ENCODE results near the gene KIF4A.
"Not testable (repeated sequence)": the region's sequence is repeated elsewhere in the genome, so short reads cannot be mapped to it uniquely, and the experiment has no call there.

Gene KIF4A

DNA sequence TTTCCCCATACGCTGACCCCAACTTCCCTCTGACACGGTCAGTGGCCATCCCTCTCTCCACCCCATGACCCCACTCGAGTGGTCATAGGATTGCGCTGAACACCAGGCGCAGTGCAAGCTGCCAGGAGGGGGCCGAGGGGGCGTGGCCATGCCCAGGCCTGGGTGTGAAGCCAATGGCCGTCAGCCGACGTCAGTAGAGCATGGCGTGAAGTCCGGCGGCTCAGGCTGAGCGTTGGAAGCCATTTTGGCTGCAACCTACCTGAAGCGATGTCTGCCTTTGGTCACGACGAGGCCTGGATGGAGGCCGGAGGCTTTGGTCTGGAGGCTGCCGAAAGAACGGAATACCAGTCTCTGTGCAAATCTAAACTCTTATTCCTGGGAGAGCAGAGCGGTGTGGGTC, 8.0 kb upstream of the KIF4A start, which contains the start of gene RAB41:
Gene RAB41, plus strand, starts transcription at position 222 of the 400 bp plus-strand sequence. Its CDS starts 46 bp downstream, at position 268.
- DNase-seq (ENCODE audit: low read depth in 2 of 2): no peak

DNA sequence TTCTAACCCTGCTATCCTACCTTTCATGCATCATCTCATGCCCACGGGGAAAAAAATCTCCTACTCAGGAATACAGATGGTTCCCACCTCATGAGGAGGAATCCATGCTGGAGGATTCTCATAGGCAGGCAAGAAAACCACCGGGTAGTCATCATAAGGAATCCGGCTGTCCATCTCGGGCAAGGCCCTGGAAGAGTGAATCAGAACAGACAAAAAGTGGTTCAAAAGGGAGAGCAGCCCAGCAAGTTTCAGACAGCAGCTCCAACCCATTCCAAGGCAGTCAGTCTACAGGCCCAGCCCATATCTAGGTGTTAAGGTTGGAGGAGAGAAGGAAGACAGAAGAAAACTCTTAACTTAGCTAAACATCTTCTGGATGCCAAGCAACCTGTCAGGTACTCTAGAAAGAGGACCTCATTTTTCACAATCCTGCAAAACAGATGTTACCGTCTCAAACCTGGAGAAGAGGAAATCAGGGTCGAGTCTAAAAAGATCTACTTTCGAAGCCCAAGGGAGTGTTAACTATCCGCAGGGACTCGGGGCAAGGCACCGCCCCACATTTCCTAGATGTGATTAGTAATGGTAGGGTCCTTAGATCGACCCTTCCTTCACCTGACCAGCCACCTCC, 624 bp upstream of the KIF4A start:
- no peak for DNase-seq (ENCODE audit: low read depth in 2 of 2)

DNA sequence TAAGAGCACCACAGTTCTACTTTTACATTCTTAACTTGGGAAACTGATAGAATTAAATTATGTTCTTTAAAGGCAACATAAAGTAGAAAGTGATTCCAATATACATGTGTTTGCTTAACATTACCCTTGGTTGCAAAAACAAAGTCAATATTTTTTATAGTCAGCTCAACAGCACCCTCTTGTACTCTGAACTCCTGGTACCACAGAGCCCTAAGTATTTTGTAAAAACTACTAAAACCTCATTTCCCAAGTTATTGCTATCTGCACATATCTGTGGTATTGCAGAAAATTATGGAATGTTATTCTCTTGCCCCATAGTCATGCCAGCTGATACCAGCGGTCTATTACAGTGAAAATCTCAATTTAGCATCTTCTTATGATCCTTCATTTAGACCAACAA, 2.9 kb downstream of the KIF4A start:
- no peak for DNase-seq (ENCODE audit: low read depth in 2 of 2)

DNA sequence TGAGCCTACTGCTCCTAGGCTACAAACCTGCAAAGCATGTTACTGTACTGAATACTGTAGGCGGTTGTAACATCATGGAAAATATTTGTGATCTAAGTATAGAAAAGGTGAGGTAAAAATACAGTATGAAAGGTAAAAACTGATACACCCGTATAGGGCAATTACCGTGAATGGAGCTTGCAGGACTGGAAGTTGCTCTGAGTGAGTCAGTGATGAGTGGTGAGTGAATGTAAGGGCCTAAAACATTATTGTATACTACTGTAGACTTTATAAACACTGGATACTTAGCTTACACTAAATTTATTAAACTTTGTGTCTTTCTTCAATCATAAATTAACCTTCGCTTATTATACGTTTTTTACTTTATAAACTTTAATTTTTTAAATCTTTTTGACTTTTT, 3.7 kb downstream of the KIF4A start:
- no peak for DNase-seq (ENCODE audit: low read depth in 2 of 2)

DNA sequence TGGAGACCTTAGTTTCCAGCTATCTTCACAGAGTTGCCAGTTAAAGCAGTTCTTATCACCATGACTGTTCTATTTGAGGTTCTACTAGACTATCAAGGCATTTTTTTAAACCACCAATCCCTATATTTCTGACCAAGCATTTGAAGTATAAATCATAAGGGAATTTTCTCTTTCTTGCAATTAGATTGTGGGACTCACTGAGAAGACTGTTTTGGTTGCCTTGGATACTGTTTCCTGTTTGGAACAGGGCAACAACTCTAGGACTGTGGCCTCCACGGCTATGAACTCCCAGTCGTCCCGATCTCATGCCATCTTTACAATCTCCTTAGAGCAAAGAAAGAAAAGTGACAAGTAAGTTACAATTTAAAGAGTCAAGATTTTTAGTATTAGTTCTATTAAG, 11.8 kb downstream of the KIF4A start:
- no peak for DNase-seq (ENCODE audit: low read depth in 2 of 2)

DNA sequence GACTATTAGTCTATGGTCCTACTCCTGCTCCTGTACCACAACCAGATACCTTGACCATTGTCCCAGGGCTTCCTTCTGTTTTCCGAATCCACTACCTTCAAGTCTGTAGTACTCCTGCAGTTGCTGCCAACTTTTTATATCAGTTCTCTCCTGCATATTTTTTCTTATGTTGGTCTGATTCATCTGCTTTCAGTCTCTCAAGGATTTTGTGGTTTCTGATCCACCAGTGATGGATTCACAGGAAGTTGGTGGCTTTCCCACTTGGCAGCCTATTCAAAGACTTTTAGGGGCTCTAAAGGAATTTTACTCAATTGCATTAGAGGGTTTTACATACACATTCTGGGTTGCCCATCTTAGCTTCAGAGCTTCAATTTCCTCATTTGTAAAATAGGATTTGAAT, 23.6 kb downstream of the KIF4A start:
- DNase-seq (ENCODE audit: low read depth in 2 of 2): no peak

DNA sequence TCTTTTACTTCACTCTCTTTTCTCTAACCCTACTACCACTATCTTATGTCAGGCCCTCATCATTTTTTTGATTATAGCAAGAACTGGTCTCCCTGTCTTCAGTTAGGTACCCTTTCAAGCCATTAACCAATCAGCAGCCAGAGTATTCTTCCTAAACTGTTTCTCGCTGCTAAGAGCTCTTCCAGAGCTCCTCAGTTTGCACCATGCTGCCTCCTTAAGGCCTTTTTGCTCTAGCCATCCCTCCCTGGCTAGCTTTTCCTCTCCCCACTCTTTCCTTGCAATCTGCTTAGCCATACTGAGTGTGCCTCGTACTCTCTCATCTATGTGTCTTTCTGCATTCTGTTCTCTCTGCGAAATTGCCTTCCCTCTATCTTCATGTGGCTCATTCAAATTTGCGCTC, 32.9 kb downstream of the KIF4A start:
- DNase-seq (ENCODE audit: low read depth in 2 of 2): no peak

DNA sequence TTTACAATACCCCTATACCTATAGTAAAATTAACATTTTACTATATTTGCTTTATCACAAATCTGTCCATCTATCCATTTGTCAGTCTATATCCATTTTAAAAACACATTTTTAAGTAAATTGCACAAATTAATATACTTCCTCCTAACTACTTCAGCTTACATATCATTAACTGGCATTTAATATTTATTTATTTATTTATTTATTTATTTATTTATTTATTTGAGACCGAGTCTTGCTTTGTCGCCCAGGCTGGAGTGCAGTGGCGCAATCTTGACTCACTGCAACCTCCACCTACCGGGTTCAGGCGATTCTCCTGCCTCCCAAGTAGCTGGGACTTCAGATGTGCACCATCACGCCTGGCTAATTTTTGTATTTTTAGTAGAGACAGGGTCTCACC, 33.7 kb downstream of the KIF4A start:
- not testable (repeated sequence) for DNase-seq (ENCODE audit: low read depth in 2 of 2)

DNA sequence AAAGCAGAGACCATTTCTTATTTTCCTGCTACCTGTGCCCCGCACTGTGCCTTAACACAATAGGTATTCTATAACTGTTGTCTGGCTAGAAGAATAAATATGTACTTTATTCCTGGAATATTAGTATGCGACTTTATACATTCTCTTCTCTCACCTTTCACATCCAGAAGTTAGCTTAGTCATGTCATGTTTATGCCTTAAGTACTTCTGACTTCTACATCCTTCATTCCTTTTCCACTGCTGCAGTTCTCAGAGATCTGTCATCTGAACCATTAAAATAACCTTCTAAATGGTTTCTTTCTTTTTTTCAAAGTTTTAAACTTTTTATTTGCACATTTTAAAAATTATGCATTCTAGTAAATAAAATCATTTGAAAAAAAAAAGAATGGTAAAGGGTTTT, 34.4 kb downstream of the KIF4A start:
- DNase-seq (ENCODE audit: low read depth in 2 of 2): no peak

DNA sequence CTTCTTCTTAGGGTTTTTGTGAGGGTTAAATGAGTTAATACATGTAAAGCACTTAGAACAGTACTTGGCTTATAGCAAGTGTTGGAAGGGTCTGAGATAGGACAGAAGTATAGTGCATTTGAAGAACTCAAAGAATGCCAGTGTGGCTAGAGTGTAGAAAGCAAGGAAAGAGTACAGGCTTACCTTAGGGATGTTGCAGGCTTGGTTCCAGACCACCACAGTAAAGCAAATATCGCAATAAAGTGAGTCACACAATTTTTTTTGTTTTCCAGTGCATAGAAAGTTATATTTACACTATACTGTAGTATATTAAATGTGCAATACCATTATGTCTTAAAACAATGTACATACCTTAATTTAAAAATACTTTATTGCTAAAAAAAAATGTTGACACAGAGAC, 41.3 kb downstream of the KIF4A start:
- no peak for DNase-seq (ENCODE audit: low read depth in 2 of 2)

DNA sequence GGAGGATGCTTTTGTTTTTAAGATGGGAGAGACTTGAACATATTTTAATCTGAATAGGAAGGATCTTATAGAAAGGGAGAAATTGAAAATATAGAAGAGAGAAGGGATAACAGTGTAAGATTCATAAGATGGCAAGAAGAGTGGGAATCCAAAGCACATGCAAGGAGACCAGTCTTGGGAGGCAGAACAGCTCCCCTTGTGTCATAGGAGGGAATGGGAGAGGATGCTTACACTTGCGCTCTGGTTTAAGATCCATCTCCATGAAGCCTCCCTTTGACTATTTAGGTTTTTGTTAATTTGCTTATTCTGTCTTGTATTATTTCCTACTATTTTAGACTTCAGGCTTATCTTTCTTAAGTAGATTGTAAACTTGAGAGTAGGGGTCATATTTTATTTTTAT, 42.7 kb downstream of the KIF4A start:
- no peak for DNase-seq (ENCODE audit: low read depth in 2 of 2)

DNA sequence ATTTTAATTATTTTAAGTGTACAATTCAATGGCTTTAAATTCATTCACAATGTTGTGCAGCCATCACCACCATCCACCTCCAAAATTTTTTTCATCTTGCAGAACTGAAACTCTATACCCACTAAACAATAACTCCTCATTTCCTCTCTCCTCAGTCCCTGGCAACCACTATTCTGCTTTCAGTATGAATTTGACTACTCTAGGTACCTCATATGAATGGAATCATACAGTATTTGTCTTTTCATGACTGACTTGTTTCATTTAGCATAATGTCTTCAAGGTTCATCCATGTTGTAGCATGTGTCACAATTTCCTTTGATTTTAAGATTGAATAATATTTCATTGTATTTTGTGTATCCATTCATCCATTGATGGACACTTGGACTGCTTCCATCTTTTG, 46.9 kb downstream of the KIF4A start:
- no peak for DNase-seq (ENCODE audit: low read depth in 2 of 2)

DNA sequence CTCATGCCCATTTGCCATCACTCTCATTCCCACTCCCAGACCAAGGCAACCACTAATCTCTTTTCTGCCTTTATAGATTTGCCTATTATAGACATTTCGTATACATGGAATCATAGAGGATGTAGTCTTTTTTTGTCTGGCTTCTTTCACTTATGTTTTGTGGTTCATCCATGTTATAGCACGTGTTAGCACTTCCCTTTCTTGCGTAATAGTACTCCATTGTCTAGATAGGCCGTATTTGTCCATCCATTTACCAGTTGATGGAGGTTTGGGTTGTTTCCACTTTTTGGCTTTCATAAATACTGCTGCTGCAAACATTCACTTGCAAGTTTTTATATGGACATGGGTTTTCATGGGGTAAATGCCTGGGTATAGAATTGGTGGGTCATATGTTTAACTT, 48.4 kb downstream of the KIF4A start:
- no peak for DNase-seq (ENCODE audit: low read depth in 2 of 2)

DNA sequence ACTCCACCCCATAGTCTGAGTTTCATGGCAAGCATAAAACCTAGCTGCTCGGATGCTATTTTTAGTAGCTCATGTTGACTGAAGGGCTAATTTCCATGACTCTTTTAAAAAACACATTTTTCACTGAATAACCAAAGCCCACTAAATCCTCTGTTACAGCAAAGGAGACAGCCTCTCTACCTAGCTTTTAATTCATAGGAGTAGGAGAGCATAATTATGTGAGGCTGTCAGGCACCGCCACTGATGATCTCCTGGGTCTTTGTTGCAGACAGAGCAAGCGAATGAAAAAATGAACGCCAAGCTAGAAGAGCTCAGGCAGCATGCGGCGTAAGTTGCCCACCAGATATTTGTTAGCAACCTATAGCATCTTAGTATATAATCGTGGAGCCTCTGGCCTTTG, 53.5 kb downstream of the KIF4A start:
- no peak for DNase-seq (ENCODE audit: low read depth in 2 of 2)

DNA sequence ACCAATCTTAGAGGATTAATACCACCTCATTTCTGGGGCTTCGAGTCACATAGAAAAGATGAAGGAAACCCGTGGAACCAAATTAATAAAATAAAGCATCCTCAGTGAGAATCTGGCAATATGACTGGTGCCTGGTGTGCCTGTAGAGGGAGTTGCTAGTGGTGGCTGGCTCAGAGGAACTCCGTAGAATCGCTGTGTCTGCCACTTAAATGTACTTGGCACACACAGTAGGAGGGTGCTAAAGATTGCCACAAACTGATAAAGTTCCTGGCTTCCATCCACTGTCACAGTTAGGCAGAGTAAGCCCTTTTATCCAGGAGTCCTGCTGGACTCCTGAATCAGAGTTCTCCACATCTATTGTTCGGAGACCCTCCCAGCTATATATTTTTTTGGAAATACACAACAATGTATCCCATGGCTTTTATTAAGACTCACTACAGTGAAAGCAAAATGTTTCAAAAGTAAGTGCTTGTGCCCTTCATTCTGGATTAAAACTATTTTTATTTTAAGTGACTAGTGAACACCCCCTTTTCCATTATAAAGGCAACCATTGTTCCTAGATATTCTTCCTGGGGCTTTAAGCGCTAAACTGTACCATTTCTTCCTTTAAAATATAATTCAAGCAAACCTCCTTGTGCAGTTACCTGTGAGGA, 56.6 kb downstream of the KIF4A start:
- no peak for DNase-seq (ENCODE audit: low read depth in 2 of 2)

DNA sequence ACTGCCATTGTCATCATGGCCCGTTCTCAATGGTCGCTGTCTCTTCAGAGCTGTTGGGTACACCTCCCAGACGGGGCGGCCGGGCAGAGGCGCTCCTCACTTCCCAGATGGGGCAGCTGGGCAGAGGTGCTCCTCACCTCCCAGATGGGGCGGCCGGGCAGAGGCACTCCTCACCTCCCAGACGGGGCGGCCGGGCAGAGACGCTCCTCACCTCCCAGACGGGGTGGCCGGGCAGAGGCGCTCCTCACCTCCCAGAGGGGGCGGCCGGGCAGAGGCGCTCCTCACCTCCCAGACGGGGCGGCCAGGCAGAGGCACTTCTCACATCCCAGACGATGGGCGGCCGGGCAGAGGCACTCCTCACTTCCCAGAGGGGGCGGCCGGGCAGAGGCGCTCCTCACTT, 58.9 kb downstream of the KIF4A start:
- not testable (repeated sequence) for DNase-seq (ENCODE audit: low read depth in 2 of 2)

DNA sequence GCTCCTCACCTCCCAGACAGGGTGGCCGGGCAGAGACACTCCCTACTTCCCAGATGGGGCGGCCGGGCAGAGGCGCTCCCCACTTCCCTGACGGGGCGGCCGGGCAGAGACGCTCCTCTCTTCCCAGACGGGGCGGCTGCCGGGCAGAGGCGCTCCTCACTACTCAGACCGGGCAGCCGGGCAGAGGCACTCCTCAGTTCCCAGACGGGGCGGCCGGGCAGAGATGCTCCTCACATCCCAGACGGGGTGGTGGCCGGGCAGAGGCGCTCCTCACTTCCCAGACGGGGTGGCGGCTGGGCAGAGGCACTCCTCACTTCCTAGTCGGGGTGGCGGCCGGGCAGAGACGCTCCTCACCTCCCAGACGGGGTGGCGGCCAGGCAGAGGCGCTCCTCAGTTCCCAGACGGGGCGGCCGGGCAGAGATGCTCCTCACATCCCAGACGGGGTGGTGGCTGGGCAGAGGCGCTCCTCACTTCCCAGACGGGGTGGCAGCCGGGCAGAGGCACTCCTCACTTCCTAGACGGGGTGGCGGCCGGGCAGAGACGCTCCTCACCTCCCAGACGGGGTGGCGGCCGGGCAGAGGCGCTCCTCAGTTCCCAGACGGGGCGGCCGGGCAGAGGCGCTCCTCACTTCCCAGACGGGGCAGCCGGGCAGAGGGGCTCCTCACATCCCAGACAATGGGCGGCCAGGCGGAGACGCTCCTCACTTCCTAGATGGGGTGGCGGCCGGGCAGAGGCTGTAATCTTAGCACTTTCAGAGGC, 59.6 kb downstream of the KIF4A start:
- not testable (repeated sequence) for DNase-seq (ENCODE audit: low read depth in 2 of 2)

DNA sequence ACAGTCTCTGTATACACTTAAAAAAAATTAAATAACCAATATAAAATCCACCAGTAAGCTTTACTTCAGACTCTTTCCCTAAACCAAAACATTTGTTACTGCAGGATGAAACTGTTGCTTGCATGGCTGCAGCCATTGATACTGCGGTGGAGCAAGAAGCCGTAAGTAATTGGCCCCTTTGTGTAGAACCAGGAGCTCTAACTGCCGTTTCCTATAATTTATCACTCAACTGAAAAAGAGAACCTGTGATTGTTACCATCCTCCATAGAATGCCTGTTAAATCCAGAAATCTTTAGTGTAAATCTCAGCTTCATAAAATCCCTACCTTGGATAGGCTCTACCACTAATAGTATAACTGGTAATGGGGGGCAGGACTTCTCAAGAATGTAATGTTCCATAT, 62.6 kb downstream of the KIF4A start:
- DNase-seq (ENCODE audit: low read depth in 2 of 2): no peak

DNA sequence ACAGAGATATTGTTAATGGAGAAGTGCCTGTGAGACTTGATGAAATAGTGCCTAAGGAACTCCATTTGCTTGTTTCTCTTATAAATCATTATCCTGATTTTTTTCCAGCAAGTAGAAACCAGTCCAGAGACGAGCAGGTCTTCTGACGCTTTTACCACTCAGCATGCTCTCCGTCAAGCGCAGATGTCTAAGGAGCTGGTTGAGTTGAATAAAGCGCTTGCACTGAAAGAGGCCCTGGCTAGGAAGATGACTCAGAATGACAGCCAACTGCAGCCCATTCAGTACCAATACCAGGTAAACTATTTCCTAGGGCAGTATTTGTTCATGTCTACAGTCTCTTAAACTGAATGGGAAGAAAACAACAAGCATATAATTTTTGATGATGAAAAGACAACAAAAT, 63.6 kb downstream of the KIF4A start:
- DNase-seq (ENCODE audit: low read depth in 2 of 2): no peak

DNA sequence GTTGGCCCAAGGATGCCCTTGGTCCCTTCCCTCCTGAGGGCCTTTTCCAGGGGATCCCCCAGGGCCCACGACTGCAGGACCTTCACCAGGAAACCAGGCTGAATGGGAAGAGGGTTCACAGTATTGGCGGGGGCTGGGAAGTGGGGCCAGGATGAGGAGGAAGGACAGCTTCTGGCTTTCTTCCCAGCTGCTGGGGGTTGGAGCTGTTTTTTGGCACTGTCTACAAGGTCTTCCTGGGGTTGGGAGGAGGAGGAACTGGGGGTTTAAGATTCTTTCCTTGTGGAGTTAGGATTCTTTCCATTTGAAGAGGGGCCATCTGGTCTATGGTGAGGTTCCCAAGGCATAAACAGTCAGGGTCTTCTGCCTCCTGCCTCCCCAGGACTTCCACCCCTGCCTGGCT, 64.8 kb downstream of the KIF4A start:
- no peak for DNase-seq (ENCODE audit: low read depth in 2 of 2)

DNA sequence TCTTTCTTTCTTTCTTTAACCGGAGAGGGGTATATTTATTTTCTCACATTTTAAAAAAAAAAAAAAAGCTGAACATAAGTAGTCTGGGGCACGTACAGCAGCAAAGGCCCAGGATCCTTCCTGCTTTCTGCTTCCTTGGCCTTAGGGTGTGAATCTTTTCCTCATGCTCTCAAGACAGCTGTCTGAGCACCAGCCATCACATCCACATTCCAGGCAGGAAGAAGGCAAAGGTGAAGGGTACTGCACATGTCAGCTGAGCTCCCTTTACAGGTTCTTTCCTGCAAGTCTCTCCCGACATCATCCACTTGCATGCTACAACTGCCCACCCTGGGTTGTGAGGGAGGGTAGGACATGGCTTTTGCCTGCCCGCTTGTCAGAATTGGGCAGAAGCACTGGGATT, 69.6 kb downstream of the KIF4A start:
- DNase-seq (ENCODE audit: low read depth in 2 of 2): no peak

DNA sequence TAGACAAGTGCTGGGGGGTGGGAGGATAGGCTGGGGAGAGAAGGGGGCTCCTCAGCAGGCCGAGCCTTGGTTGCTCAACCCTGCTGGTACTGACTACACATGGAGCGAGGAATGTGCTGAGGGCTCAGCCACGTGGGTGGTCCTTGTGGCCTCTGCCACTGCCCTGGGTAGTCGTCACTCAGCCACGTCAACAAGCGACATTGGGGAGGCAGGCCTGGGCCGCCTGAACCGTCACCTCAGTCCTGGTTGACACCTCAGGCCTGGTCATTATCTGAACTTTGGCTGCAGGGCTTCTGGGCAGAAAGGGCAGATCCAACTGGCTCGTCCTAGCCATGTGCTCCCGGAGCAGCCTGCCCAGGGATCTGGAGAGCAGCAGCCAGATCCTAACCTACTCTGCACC, 70.5 kb downstream of the KIF4A start:
- no peak for DNase-seq (ENCODE audit: low read depth in 2 of 2)

DNA sequence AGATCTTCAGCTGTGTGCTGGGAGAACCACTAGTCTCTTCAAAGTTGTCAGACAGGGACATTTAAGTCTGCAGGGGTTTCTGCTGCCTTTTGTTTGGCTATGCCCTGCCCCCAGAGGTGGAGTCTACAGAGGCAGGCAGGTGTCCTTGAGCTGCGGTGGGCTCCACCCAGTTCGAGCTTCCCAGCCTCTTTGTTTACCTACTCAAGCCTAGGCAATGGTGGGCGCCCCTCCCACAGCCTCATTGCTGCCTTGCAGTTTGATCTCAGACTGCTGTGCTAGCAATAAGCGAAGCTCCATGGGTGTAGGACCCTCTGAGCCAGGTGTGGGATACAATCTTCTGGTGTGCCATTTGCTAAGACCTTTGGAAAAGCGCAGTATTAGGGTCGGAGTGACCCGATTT, 78.8 kb downstream of the KIF4A start:
- not testable (repeated sequence) for DNase-seq (ENCODE audit: low read depth in 2 of 2)
